ENCODE results near the gene KRTAP5-8.
"Not testable (repeated sequence)": the region's sequence is repeated elsewhere in the genome, so short reads cannot be mapped to it uniquely, and the experiment has no call there.

The KRTAP5-8 gene

GRCh38 chr11:71575723-71576424, 38.0 kb downstream of the KRTAP5-8 start:
- DNase-seq = no peak

- DNase-seq = not testable (repeated sequence)
These were observed 39.1 kb downstream of the KRTAP5-8 start for GRCh38 chr11:71576688-71577465.

- DNase-seq = no peak
These were observed 39.7 kb downstream of the KRTAP5-8 start for GRCh38 chr11:71577469-71578004.

- DNase-seq = not testable (repeated sequence)
These were observed 41.7 kb downstream of the KRTAP5-8 start for GRCh38 chr11:71579513-71579912.

- DNase-seq = no peak
These were observed 42.5 kb downstream of the KRTAP5-8 start for GRCh38 chr11:71580057-71581003.

- no peak for DNase-seq
These were observed 44.0 kb downstream of the KRTAP5-8 start for GRCh38 chr11:71581826-71582225.

- no peak for DNase-seq
These were observed 44.6 kb downstream of the KRTAP5-8 start, which contains the start of gene KRTAP5-11 for GRCh38 chr11:71582309-71582895. TSS of gene KRTAP5-11 (minus strand) at chr11:71582875. CDS start at chr11:71582837, 38 bp downstream.

GRCh38 chr11:71582969-71583368, 45.1 kb downstream of the KRTAP5-8 start:
- DNase-seq = not testable (repeated sequence)

- not testable (repeated sequence) for DNase-seq
These were observed 47.8 kb downstream of the KRTAP5-8 start for GRCh38 chr11:71585673-71586072.

GRCh38 chr11:71588314-71588713, 50.5 kb downstream of the KRTAP5-8 start:
- not testable (repeated sequence) for DNase-seq

Measured in activated naive CD4-positive, alpha-beta T cell (primary cell).